ENCODE measurements around the gene PPP1R1A. TPM values are rescaled to one million over a fixed set of nuclear protein-coding genes. Genes with fewer than 3 reads are reported as not detected.
A peak's percentile ranks its signal among the peaks of the same experiment; 100 is the strongest.

The PPP1R1A gene
- total and polyA plus RNA-seq, 9 of the 15 experiments (the other 6 are each of a cell fraction or from before 2014, with no cell fraction given) = not detected

DNA sequence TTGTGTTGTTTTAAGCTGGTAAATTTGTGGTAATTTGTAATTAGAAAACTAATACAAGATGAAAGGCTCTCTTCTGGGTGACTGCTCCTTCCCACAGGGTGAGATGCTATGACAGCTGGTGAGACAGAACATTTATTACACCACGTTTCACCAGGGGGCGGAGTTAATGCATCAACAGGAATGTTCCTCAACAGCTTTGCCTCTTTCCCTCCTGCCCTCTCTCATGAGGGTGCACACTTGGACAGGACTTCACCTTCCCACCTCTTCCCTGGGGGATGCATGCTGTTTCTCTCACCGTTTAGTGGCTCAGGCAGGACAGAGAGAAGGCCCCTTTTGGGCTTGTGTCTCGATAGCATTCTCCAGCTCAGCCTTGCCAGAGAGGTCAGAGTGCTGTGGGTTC is 13.4 kb upstream of the PPP1R1A start (continued):
- TF ChIP-seq, protein P1, sequence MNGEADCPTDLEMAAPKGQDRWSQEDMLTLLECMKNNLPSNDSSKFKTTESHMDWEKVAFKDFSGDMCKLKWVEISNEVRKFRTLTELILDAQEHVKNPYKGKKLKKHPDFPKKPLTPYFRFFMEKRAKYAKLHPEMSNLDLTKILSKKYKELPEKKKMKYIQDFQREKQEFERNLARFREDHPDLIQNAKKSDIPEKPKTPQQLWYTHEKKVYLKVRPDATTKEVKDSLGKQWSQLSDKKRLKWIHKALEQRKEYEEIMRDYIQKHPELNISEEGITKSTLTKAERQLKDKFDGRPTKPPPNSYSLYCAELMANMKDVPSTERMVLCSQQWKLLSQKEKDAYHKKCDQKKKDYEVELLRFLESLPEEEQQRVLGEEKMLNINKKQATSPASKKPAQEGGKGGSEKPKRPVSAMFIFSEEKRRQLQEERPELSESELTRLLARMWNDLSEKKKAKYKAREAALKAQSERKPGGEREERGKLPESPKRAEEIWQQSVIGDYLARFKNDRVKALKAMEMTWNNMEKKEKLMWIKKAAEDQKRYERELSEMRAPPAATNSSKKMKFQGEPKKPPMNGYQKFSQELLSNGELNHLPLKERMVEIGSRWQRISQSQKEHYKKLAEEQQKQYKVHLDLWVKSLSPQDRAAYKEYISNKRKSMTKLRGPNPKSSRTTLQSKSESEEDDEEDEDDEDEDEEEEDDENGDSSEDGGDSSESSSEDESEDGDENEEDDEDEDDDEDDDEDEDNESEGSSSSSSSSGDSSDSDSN (IDR thresholded peaks at IDR 0.05; ENCODE audit: borderline replicate concordance in 1 of 2, low read depth in 2 of 2, low read length in 2 of 2) = no peak
- TF ChIP-seq ELF1 (tag; IDR thresholded peaks at IDR 0.05) (no peak), CBFA2T2 (conservative IDR thresholded peaks at IDR 0.05) (no peak)

DNA sequence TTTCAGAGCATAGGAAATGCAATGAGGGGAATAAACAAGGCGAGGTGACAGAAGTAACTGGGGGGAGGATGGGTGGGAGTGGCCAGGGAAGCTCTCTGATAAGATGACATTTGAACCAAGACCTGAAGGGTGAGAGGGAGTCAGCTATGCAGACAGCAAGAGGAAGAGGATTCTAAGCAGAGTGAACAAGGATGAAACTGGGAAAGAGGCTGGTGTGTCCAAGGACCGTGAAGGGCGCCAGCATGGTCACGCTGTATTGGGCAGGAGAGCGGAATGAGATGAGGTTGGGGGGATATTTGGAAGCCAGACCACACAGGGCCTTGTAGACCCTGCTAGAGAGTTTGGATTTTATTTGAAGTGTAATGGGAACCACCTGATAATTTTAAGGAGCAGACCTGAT is 10.5 kb upstream of the PPP1R1A start:
- Histone ChIP-seq H3K36me3 (ENCODE audit: control insufficient read depth, insufficient read depth, low read length) (no peaks in the 10 kb centered on the region), H3K9ac (ENCODE audit: insufficient read depth in 1 of 2, low read depth in 2 of 2, low read length in 2 of 2) (no peak overlapping the region; a peak in 1 of 4 replicates), H3K4me2 (ENCODE audit: insufficient read depth, low read length) (no peak overlapping the region), H3K27ac (ENCODE audit: extremely low read depth, low read depth, low read length) (no peak overlapping the region), H3K9me3 (replicated peaks; ENCODE audit: control insufficient read depth, insufficient read depth, low read depth, low read length) (no peaks in the 10 kb centered on the region), H3K4me1 (replicated peaks in 1 of 2; ENCODE audit: control insufficient read depth in 2 of 2, insufficient read depth in 2 of 2, low read length in 2 of 2) (no peaks in the 10 kb centered on the region; a peak in 2 of 5 replicates), H3K4me3 (no peak overlapping the region), H2AFZ (ENCODE audit: low read depth, low read length) (no peak overlapping the region), H4K20me1 (replicated peaks; ENCODE audit: control insufficient read depth, insufficient read depth, low read length) (no peaks in the 10 kb centered on the region; the same call in 1 of the 2 replicates), H3K27me3 (ENCODE audit: control insufficient read depth in 2 of 2, insufficient read depth in 2 of 2, low read length in 2 of 2) (peaks cover 0 to 15% of the 10 kb centered on the region in 2 experiments), H3K79me2 (ENCODE audit: control insufficient read depth, insufficient read depth, low read length) (no peaks in the 10 kb centered on the region), H3K9me1 (ENCODE audit: control insufficient read depth, insufficient read depth, low read length) (no peaks in the 10 kb centered on the region)
- TF ChIP-seq, protein P2, sequence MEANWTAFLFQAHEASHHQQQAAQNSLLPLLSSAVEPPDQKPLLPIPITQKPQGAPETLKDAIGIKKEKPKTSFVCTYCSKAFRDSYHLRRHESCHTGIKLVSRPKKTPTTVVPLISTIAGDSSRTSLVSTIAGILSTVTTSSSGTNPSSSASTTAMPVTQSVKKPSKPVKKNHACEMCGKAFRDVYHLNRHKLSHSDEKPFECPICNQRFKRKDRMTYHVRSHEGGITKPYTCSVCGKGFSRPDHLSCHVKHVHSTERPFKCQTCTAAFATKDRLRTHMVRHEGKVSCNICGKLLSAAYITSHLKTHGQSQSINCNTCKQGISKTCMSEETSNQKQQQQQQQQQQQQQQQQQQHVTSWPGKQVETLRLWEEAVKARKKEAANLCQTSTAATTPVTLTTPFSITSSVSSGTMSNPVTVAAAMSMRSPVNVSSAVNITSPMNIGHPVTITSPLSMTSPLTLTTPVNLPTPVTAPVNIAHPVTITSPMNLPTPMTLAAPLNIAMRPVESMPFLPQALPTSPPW (CRISPR knock-in tag; IDR thresholded peaks at IDR 0.05) = peak; percentile 63
- TF ChIP-seq, protein P3, sequence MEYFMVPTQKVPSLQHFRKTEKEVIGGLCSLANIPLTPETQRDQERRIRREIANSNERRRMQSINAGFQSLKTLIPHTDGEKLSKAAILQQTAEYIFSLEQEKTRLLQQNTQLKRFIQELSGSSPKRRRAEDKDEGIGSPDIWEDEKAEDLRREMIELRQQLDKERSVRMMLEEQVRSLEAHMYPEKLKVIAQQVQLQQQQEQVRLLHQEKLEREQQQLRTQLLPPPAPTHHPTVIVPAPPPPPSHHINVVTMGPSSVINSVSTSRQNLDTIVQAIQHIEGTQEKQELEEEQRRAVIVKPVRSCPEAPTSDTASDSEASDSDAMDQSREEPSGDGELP (CRISPR knock-in tag; IDR thresholded peaks at IDR 0.05; ENCODE audit: borderline replicate concordance) = no peak
- TF ChIP-seq ESRRA (IDR thresholded peaks at IDR 0.05; ENCODE audit: borderline replicate concordance, low read depth) (no peak), GATAD2A (IDR thresholded peaks at IDR 0.05) (no peak), SIN3B (IDR thresholded peaks at IDR 0.05; ENCODE audit: low read depth) (no peak)
- CTCF ChIA-PET (ENCODE audit: low intra/inter-chr PET ratio) = no interaction called here
- intact Hi-C loops (cut with micrococcal nuclease) (no loop called here), in situ Hi-C loops (cut with MboI) (no loop called here)
- no peak for FAIRE-seq
- DNase-seq (ENCODE audit: extremely low read depth in 1 of 4, low spot score in 3 of 4) = no peak
- no TSS peak for BruUV-seq (replicated peaks)
- no peak for ATAC-seq
- POLR2A ChIA-PET = interaction anchor here (0.6 to 0.7 kb wide), 2 partner anchors 383 to 904 kb away, joined by 3 to 4 read pairs; no protein-coding TSS in a partner anchor
- WGBS (ENCODE audit: insufficient coverage, low coverage, missing lambda C conversion rate) = 1% methylated on average over 5 of the region's 5 CpGs
